ENCODE results near the gene CASZ1.

CASZ1 gene

DNA sequence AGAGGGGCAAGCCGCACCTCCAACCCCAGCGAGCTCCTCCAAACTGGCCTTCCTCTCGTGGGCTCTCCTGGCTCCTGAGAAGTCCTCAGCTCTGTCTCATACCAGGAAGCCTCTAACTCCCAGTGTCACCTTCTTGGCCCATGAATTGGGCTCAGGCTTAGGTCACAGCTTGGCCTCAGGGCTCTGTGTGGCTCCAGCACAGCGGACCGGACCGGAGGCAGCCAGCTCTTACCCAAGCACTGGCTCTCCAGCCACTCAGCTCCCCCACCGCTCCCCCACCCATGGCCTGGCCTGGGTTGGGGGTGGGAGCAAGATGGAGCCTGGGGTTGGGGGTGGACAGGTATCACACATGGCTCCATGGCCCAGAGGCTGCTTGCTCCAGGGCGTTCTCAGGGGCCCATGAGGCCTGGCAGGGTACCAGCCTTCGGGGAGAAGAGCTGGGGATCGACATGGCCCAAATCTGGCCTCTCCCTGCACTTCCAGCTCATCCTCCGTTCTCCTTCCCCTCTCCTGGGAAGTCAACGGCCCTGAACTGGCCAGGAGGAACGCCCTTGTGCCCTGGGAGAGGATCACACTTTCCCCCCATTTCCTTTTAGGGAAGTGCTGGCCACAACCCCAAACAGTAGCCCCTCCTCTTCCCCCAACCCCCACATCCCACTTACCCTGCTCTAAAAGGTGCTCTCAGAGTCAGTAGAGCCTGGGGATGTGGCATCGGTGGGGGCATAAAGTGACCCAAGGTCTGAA, 97.5 kb downstream of the CASZ1 start:
- H3K9me3 ChIP-seq (ENCODE audit: control insufficient read depth, insufficient read depth, low read length): no peaks in the 10 kb centered on the region
- no peaks in the 10 kb centered on the region for H3K36me3 ChIP-seq (ENCODE audit: control insufficient read depth, insufficient read depth, low read length)
- peaks cover 10% of the 10 kb centered on the region for H3K27me3 ChIP-seq (ENCODE audit: control insufficient read depth, insufficient read depth, low read length)
- H3K4me1 ChIP-seq (ENCODE audit: control insufficient read depth, insufficient read depth, low read length): peaks cover 2% of the 10 kb centered on the region
- peak overlapping the region; percentile 37 for H3K9ac ChIP-seq (ENCODE audit: low read depth, low read length)
- no peak overlapping the region for H3K4me3 ChIP-seq (ENCODE audit: low read depth, low read length)

DNA sequence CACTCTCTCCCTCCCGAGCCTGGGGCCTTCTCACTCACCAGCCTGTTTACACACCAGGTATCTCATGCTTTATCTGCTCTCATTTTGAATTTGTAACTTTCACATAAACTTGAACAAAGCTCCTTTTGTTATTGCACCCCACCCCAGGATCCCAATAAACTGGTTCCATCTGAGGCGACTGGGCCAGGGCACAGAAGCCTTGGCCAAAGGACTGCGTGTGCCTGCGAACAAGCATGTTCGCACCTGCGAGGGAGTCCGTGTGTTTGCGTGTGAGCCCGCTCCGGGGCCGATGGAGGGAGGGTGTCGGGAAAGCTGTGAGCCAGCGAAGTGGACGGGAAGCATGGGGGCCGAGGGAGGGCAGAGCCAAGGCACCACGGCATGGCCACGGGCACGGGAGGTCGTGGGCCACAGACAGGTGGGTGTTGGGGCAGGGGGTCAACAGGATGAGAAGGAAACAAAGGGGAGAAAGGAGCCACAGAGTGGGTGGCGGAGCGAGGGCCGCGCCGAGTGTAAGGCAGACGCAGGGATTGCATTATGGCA, 98.8 kb downstream of the CASZ1 start:
- peaks cover 12% of the 10 kb centered on the region for H3K27me3 ChIP-seq (ENCODE audit: control insufficient read depth, insufficient read depth, low read length)
- no peaks in the 10 kb centered on the region for H3K36me3 ChIP-seq (ENCODE audit: control insufficient read depth, insufficient read depth, low read length)
- no peaks in the 10 kb centered on the region for H3K4me1 ChIP-seq (ENCODE audit: control insufficient read depth, insufficient read depth, low read length)
- no peaks in the 10 kb centered on the region for H3K9me3 ChIP-seq (ENCODE audit: control insufficient read depth, insufficient read depth, low read length)
- no peak overlapping the region for H3K9ac ChIP-seq (ENCODE audit: low read depth, low read length)
- H3K4me3 ChIP-seq (ENCODE audit: low read depth, low read length): no peak overlapping the region

DNA sequence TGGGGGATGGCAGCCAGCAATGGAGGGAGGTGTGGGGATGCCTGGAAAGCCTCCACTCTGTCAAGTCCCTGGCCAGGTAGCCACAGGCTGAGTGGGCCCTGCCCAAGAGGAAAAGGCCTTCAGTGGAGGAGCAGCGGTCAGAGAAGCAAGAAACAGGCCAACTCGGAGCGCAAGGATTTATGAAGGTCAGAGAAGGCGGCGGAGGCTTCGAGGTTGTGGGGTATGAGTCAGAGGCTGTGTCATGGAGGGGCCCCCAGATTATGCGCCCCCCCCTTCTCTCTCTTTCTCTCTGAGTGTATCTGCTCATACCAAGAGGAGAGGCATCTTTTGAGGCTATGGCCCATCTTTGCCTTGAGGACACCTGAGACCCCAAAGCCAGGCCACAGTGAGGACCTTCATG, 99.5 kb downstream of the CASZ1 start:
- no peaks in the 10 kb centered on the region for H3K4me1 ChIP-seq (ENCODE audit: control insufficient read depth, insufficient read depth, low read length)

DNA sequence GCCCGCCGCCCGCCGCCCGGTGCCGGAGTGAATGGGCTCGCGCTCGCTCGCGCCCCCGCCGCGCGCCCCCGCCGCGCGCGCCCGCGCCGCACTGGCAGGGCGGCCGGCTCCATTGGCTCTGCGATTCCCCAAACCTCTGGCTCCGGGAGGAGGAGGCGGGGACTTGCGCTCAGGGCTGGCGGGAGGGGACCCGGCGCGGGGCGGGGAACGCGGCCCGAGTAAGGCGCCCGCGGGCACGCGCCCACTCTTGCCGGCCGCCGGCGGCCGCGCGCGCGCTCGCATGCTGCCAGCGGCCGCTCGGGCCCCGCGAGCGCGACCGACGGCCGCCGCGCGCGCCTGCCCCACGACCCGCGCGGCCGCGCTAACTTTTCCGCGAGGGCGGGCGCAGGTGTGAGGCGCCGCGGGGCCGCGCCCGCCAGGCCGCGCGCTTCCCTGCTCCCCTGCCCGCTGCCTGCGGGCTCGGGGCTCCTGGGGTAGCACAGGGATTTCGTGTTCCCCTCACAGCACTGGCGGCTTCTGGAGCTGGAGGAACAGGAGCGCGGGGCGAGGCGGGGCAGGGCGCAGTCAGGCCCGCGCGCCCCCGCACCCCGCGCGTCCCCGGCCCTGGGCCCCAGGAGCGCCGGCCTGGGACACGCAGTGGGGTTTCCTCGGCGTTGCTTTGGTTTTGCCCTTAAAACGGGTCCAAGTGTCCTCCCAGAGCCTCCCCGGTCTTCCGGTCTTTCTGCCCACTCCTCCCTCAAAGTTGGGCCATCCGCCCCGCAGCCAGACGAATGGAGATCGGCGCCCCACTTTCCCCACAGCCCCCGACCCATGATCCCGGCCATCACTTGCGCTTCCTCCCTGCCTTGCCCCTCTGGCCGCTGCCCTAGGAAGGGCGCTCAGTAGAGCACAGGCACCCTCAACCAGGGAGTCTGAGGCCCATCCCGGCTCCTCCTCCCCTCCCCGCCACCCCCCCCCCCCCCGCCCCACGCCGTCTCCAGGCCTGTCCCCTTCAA, 101.5 kb downstream of the CASZ1 start:
- H3K4me3 ChIP-seq (ENCODE audit: low read depth, low read length): peak overlapping the region; percentile 36
- peaks cover 12% of the 10 kb centered on the region for H3K27me3 ChIP-seq (ENCODE audit: control insufficient read depth, insufficient read depth, low read length)
- no peak overlapping the region for H3K9ac ChIP-seq (ENCODE audit: low read depth, low read length)
- no peaks in the 10 kb centered on the region for H3K9me3 ChIP-seq (ENCODE audit: control insufficient read depth, insufficient read depth, low read length)
- H3K36me3 ChIP-seq (ENCODE audit: control insufficient read depth, insufficient read depth, low read length): no peaks in the 10 kb centered on the region
- H3K4me1 ChIP-seq (ENCODE audit: control insufficient read depth, insufficient read depth, low read length): no peaks in the 10 kb centered on the region

More for the DNA sequence above, 99.5 kb downstream of the CASZ1 start:
- Histone ChIP-seq H3K9me3 (ENCODE audit: control insufficient read depth, insufficient read depth, low read length) (no peaks in the 10 kb centered on the region), H3K36me3 (ENCODE audit: control insufficient read depth, insufficient read depth, low read length) (no peaks in the 10 kb centered on the region), H3K27me3 (ENCODE audit: control insufficient read depth, insufficient read depth, low read length) (peaks cover 12% of the 10 kb centered on the region), H3K4me3 (ENCODE audit: low read depth, low read length) (no peak overlapping the region), H3K9ac (ENCODE audit: low read depth, low read length) (no peak overlapping the region)

DNA sequence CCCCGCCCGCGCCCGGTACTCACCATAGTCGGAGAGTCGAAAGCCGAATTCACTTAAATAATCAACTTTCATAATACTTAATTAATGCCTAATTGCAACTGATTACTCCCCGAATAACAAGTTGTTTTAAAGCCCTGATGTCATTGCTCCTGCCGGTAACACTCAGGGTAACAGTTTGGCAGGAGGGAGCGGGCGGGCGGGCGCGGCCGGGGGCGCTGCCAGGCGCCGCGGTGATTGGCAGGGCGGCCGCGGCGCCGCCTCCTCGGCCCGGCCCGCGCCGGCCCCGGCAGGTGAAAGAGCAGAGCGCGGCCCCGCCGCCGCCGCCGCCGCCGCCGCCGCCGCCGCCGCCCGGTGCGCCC, 102.2 kb downstream of the CASZ1 start:
- H3K27me3 ChIP-seq (ENCODE audit: control insufficient read depth, insufficient read depth, low read length): peaks cover 12% of the 10 kb centered on the region
- no peaks in the 10 kb centered on the region for H3K36me3 ChIP-seq (ENCODE audit: control insufficient read depth, insufficient read depth, low read length)
- no peak overlapping the region for H3K9ac ChIP-seq (ENCODE audit: low read depth, low read length)
- no peaks in the 10 kb centered on the region for H3K9me3 ChIP-seq (ENCODE audit: control insufficient read depth, insufficient read depth, low read length)
- H3K4me3 ChIP-seq (ENCODE audit: low read depth, low read length): peak overlapping the region; percentile 54
- no peaks in the 10 kb centered on the region for H3K4me1 ChIP-seq (ENCODE audit: control insufficient read depth, insufficient read depth, low read length)

DNA sequence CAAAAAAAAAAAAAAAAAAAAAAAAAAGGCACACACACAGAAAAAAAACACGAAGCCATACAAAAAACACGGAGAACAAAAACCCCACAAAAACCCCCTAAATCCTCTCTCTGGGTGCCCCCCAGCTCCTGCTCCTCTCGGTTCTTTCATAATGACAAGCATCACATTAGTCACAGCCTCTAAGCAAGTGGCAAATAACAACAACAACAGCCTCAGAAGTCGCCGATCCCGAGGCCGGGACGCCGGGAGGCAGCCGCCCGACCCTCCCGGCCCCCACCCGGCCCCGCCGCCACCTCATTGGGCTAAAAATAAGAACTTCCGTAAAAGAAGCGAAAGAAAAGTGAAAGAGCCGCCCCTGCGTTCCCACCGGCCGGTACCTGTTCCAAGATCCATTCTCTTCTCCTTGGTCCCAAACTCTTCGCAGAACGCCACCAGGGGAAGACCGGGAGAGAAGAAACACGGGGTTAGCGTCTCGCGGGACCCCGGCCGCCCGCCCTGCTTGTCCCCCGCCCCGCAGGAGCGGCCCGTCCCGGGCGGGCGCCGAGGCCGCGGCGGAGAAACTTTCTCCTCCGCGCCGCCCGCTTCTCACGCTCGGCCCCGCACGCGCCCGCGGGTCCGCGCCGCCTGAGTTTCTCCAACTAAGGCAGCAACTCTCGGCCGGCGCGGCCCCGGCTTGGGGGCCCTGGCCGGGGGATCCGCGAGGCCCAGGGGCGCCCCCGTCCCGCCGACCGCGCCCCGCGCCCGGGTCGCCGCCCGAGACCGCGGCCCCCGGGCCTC, 102.8 kb downstream of the CASZ1 start:
- H3K4me3 ChIP-seq (ENCODE audit: low read depth, low read length): peak overlapping the region; percentile 54
- peaks cover 12% of the 10 kb centered on the region for H3K27me3 ChIP-seq (ENCODE audit: control insufficient read depth, insufficient read depth, low read length)
- H3K9ac ChIP-seq (ENCODE audit: low read depth, low read length): no peak overlapping the region

DNA sequence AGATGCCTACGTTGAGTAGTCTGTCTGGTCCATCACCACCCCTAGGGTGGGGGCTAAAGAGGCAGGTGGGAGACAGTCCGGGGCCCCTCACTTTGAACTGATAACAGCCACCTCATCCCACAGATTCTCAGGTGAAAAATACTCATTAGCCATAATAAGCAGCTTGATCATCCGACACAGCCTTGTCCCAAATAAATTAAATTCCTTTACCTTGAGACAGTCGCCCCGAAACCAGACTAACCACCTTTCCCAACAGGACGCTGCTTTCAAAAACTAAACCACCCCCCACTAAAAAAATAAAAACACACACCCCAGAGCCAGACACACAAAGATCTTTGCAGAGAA, 103.3 kb downstream of the CASZ1 start:
- peaks cover 12% of the 10 kb centered on the region for H3K27me3 ChIP-seq (ENCODE audit: control insufficient read depth, insufficient read depth, low read length)
- no peak overlapping the region for H3K9ac ChIP-seq (ENCODE audit: low read depth, low read length)
- no peaks in the 10 kb centered on the region for H3K9me3 ChIP-seq (ENCODE audit: control insufficient read depth, insufficient read depth, low read length)
- no peaks in the 10 kb centered on the region for H3K4me1 ChIP-seq (ENCODE audit: control insufficient read depth, insufficient read depth, low read length)
- H3K4me3 ChIP-seq (ENCODE audit: low read depth, low read length): peak overlapping the region; percentile 54
- H3K36me3 ChIP-seq (ENCODE audit: control insufficient read depth, insufficient read depth, low read length): no peaks in the 10 kb centered on the region

More for the DNA sequence above, 102.8 kb downstream of the CASZ1 start:
- no peaks in the 10 kb centered on the region for H3K4me1 ChIP-seq (ENCODE audit: control insufficient read depth, insufficient read depth, low read length)
- no peaks in the 10 kb centered on the region for H3K9me3 ChIP-seq (ENCODE audit: control insufficient read depth, insufficient read depth, low read length)
- no peaks in the 10 kb centered on the region for H3K36me3 ChIP-seq (ENCODE audit: control insufficient read depth, insufficient read depth, low read length)

DNA sequence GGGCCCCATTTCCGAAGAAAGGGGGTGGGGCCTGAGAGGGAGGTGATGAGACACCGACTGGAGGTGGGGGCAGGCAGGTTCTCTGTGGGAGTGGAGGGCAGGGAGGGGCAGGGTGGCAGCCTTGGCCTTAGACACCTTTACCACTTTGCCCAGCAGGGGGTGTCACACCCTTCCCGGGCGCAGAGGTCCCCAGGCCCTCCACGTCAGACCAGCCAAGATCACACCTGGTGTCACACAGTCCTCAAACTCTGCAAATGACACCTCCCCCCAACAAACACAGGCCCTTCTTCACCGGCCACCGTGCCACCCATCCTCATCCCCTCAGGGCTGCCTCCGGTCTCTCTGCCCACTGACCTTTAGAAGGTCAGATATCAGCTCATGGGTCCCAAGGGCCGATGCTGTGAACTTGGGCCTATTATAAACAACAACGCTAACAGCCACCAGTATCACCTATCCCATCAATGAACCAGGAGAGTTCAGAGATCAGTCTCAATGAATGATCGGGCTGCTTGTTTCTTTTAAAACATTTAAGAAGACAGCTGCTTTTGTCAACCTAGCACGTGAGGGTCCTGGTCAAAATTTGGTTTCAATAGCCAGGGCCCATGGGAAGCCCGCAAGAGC, 103.9 kb downstream of the CASZ1 start:
- H3K4me1 ChIP-seq (ENCODE audit: control insufficient read depth, insufficient read depth, low read length): no peaks in the 10 kb centered on the region

DNA sequence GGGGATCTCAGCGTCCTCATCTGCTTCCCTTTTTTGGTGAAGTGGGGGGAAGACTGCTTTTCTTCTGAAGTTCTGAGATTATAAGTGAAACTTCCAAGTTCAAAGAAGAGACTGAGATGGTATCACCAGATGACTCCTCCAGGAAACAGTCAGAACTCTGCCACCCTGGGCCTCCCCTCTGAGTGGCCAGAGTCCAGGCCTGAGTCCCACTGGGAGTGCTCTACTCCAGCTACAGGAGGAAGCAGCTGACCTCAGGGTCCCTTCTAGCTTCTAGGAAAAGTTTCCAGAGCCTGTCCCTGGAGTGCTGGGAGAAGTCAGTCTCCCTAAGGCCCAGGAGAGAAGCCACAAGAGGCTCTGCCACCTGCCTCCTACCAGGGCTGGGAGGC, 104.7 kb downstream of the CASZ1 start:
- no peak overlapping the region for H3K9ac ChIP-seq (ENCODE audit: low read depth, low read length)
- H3K9me3 ChIP-seq (ENCODE audit: control insufficient read depth, insufficient read depth, low read length): no peaks in the 10 kb centered on the region
- no peaks in the 10 kb centered on the region for H3K4me1 ChIP-seq (ENCODE audit: control insufficient read depth, insufficient read depth, low read length)
- no peaks in the 10 kb centered on the region for H3K36me3 ChIP-seq (ENCODE audit: control insufficient read depth, insufficient read depth, low read length)
- H3K27me3 ChIP-seq (ENCODE audit: control insufficient read depth, insufficient read depth, low read length): peaks cover 12% of the 10 kb centered on the region
- no peak overlapping the region for H3K4me3 ChIP-seq (ENCODE audit: low read depth, low read length)

More for the DNA sequence above, 103.9 kb downstream of the CASZ1 start:
- Histone ChIP-seq H3K9ac (ENCODE audit: low read depth, low read length) (no peak overlapping the region), H3K4me3 (ENCODE audit: low read depth, low read length) (no peak overlapping the region), H3K9me3 (ENCODE audit: control insufficient read depth, insufficient read depth, low read length) (no peaks in the 10 kb centered on the region), H3K27me3 (ENCODE audit: control insufficient read depth, insufficient read depth, low read length) (peaks cover 12% of the 10 kb centered on the region), H3K36me3 (ENCODE audit: control insufficient read depth, insufficient read depth, low read length) (no peaks in the 10 kb centered on the region)

DNA sequence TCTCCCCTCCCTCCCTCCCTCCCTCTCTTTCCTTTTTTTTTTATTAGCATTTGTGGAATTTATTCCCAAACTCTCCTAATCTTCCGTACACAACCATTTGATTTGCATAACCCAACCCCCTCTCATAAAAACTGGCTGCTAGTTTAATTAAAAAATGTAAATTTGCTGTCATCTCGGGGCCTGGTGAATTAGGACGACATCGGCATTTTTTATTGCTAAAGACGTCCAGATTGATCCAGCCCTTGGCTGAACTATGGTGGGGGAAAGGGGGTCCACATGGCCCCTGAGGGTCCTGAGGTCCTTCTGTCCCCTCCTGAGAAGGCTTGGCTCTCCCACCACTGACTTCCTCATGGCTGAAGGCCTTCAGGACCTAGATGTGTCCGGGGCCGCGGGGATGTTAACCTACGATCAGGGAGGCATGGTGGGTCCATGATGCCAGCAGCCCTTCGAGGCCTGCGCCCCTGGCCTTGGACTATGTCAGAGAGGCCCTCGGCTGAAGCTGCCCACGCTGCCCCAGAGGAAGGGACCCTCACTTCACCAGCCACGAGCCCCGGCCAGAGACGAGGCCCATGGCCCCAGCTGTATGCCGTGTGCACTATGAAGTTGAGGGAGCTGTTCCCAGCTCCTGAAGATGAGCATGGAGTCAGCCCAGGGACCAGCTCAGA, 105.2 kb downstream of the CASZ1 start:
- no peaks in the 10 kb centered on the region for H3K36me3 ChIP-seq (ENCODE audit: control insufficient read depth, insufficient read depth, low read length)
- H3K4me3 ChIP-seq (ENCODE audit: low read depth, low read length): no peak overlapping the region
- H3K4me1 ChIP-seq (ENCODE audit: control insufficient read depth, insufficient read depth, low read length): no peaks in the 10 kb centered on the region
- H3K27me3 ChIP-seq (ENCODE audit: control insufficient read depth, insufficient read depth, low read length): peaks cover 8% of the 10 kb centered on the region
- no peaks in the 10 kb centered on the region for H3K9me3 ChIP-seq (ENCODE audit: control insufficient read depth, insufficient read depth, low read length)
- no peak overlapping the region for H3K9ac ChIP-seq (ENCODE audit: low read depth, low read length)

All from iPS-15b (cell line).